Mononuclear cell (primary cell): ENCODE results near the gene DDX31. TPM values are rescaled to one million over a fixed set of nuclear protein-coding genes. Genes with fewer than 3 reads are reported as not detected.

Source experiments
- H3K27me3 ChIP-seq: 2 replicates; pipeline ENCODE4 v1.6.0; 2011; ENCODE audit warnings: low read length, control low read depth; ENCODE audit not compliant: insufficient read depth
- H3K4me1 ChIP-seq: 2 replicates; pipeline ENCODE4 v1.5.1; 2011; ENCODE audit warnings: mild to moderate bottlenecking, low read length, control low read depth; ENCODE audit not compliant: insufficient read depth
- H3K4me3 ChIP-seq: 2 replicates; pipeline ENCODE4 v1.5.1; 2011; ENCODE audit warnings: mild to moderate bottlenecking, low read length, moderate library complexity
- H3K9me3 ChIP-seq: 2 replicates; pipeline ENCODE4 v1.5.1; 2011; ENCODE audit warnings: low read depth, mild to moderate bottlenecking, control low read depth, low read length
- total RNA-seq: library from RNA; depleted of rRNA; stranded (reverse); fragments of >200 nt; gene quantifications from one replicate; pipeline ENCODE4 v1.2.3, GENCODE V29; 2012

Gene DDX31
- total RNA-seq, 1 donor: 10.3 TPM

DNA sequence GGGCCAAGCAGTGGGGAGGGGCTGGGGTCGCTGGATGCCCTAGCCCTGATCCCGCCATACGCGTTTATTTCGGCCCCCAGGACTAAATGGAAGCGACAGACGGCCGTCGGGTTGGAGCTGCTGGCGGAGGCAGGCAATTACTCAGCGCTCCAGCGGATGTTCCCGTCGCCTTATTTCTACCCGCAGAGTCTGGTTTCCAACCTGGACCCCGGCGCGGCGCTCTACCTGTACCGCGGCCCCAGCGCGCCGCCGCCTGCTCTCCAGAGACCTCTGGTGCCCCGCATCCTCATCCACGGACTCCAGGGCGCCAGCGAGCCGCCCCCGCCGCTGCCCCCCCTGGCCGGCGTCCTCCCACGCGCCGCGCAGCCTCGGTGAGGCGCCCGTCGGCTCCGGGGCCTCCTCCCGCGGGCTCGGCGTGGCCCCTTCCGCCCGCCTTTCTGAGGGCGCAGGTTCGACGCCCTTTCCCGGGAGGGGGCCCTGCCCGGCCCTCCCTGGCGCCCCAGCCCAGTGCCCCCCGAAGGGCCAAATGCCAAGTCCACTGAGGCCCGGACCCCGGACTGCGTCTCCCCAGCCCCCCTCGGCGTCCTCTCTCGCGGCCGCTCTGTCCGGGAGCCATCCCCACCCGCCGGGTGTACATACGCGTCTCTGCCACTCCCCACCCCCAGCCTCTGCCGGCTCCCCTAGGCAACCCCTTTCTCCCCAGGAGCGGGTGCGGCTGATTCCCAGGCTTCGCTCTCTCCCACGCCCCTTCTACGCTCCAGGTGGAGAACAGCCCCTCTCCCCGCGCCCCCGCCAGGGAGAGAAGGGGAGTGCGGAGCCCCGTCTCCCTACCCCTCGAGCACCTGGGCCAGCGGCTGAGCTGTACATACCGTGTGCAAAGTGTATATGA is 80.4 kb downstream of the DDX31 start:
- peaks cover 9% of the 10 kb centered on the region for H3K4me1 ChIP-seq
- peaks cover 70% of the 10 kb centered on the region for H3K27me3 ChIP-seq
- H3K9me3 ChIP-seq: no peaks in the 10 kb centered on the region
- no peak overlapping the region for H3K4me3 ChIP-seq

DNA sequence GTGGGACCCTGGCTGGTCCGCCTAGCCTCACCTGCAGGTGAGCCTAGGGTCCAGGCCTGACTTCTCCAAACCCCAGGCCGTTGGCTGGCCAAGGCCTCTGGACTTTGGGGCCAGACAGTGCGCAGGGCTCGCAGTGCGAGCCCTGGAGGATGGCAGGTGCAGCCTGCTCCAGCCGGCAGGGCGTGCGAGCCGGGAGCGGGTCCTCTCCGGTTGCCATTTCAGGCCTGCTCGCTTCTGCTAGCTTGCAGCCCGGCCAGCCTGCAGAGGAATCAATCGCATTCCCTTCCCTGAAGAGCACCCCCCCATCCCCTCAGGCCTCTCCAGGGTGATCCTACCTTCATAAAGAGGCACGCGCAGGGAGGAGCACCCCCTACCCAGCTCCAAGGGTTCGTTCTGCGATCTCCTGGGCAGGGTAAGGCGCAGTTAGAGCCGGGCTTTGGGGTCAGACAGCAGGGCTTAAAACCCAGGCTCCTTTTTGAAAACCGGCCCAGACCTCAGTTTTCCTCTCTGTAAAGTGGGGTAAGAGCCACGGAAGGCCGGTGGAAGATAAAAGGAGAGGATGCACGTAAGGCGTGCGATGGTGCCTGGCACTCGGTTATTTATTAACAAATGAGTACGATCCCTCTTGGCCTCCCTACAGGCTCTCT is 81.2 kb downstream of the DDX31 start:
- Histone ChIP-seq H3K27me3 (peaks cover 76% of the 10 kb centered on the region), H3K9me3 (no peaks in the 10 kb centered on the region), H3K4me1 (peaks cover 9% of the 10 kb centered on the region), H3K4me3 (no peak overlapping the region)

GRCh38 chr9:132588098-132588497 is 81.7 kb downstream of the DDX31 start:
- H3K27me3 ChIP-seq: peaks cover 82% of the 10 kb centered on the region
- no peak overlapping the region for H3K4me3 ChIP-seq
- H3K9me3 ChIP-seq: no peaks in the 10 kb centered on the region
- H3K4me1 ChIP-seq: peaks cover 9% of the 10 kb centered on the region

- no peak overlapping the region for H3K4me3 ChIP-seq
- H3K27me3 ChIP-seq: peaks cover 87% of the 10 kb centered on the region
- H3K9me3 ChIP-seq: no peaks in the 10 kb centered on the region
These were observed 82.2 kb downstream of the DDX31 start for GRCh38 chr9:132587592-132587955.

GRCh38 chr9:132586830-132587591 is 82.8 kb downstream of the DDX31 start:
- Histone ChIP-seq H3K4me1 (peaks cover 9% of the 10 kb centered on the region), H3K9me3 (no peaks in the 10 kb centered on the region), H3K27me3 (peaks cover 85% of the 10 kb centered on the region), H3K4me3 (no peak overlapping the region)

More at GRCh38 chr9:132587592-132587955, 82.2 kb downstream of the DDX31 start:
- H3K4me1 ChIP-seq: peaks cover 9% of the 10 kb centered on the region

DNA sequence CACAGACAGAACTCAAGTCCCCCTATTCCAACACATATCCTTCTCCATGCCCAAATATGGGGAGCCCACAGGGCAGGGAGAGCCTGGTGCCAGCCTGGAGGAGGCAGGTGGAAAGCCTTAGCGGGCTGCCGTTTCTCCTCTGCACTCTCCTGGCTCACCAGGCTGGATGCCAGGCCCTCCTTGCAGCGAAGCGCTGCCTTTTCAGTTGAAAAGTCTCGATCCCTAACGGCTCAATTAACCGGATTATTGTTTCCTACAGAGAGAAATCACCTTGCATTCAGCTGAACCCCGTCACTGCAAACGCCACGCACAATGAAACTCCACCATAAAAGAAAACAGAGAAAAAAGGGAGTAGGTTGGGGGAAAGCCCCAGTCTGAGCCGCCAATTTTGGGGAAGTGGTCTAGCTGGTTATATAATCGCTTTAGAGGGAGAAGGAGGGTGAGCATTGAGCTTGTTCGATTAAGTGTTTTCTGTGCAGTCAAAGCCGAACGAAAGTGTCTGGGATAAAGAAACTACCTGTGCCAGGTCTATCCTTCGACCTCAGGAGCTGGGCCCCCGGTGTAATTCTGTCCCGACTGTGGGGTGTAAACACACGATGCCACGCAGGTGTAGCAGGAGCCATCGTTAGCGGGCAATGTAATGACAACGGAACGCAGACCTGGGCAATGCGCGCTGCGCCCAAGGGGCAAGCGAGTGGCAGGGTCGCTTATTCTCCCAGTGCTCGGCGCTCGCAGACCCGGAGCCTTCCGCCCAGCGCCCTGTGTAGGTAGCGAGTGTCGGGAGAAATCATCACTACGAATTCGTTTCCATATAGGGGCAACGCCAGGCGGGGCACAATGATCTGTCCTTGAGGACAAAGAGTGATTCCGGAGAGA is 83.6 kb downstream of the DDX31 start:
- peaks cover 17% of the 10 kb centered on the region for H3K4me1 ChIP-seq
- no peaks in the 10 kb centered on the region for H3K9me3 ChIP-seq
- H3K27me3 ChIP-seq: peaks cover 85% of the 10 kb centered on the region
- no peak overlapping the region for H3K4me3 ChIP-seq

GRCh38 chr9:132584601-132585560 is 84.9 kb downstream of the DDX31 start:
- H3K4me1 ChIP-seq: peaks cover 19% of the 10 kb centered on the region
- H3K27me3 ChIP-seq: peaks cover 87% of the 10 kb centered on the region
- no peak overlapping the region for H3K4me3 ChIP-seq
- H3K9me3 ChIP-seq: no peaks in the 10 kb centered on the region

GRCh38 chr9:132583584-132584304 is 86.0 kb downstream of the DDX31 start:
- H3K9me3 ChIP-seq: no peaks in the 10 kb centered on the region
- peaks cover 19% of the 10 kb centered on the region for H3K4me1 ChIP-seq
- H3K27me3 ChIP-seq: peaks cover 91% of the 10 kb centered on the region
- H3K4me3 ChIP-seq: no peak overlapping the region

DNA sequence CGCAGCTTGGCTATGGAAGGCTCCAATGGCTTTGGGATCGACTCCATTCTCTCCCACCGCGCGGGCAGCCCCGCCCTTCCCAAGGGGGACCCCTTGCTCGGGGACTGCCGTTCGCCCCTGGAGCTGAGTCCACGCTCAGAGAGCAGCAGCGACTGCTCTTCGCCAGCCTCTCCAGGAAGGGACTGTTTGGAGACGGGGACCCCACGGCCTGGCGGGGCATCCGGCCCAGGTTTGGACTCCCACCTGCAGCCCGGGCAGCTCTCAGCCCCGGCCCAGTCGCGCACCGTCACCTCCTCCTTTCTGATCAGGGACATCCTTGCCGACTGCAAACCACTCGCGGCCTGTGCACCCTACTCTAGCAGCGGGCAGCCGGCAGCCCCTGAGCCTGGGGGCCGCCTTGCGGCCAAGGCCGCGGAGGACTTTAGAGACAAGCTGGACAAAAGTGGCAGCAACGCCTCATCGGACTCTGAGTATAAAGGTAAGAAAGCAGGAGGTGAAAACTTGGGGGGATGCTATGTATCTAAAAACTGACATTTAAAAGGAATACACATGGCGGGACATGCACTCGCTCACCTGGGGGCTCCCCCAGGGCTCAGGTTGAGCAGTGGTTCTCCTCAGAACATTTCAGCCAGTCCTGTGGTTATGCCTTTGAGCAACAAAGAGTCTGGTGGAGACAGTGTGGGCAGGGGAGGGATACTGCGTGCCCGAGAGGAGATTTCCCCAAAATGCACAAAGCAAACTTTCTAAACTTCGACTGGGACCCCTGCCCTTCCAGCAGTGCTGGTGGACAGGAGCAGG is 86.8 kb downstream of the DDX31 start:
- peaks cover 19% of the 10 kb centered on the region for H3K4me1 ChIP-seq
- no peaks in the 10 kb centered on the region for H3K9me3 ChIP-seq
- H3K4me3 ChIP-seq: no peak overlapping the region
- H3K27me3 ChIP-seq: peaks cover 91% of the 10 kb centered on the region

- Histone ChIP-seq H3K27me3 (peaks cover 91% of the 10 kb centered on the region), H3K4me1 (peaks cover 19% of the 10 kb centered on the region), H3K9me3 (no peaks in the 10 kb centered on the region), H3K4me3 (peak within 1 kb of the TSS; percentile 2)
These were observed 87.5 kb downstream of the DDX31 start, which contains the start of gene BARHL1 for GRCh38 chr9:132582276-132582785. Gene BARHL1 (plus strand): TSS chr9:132582606. CDS start chr9:132582798, 192 bp downstream.

GRCh38 chr9:132579427-132579798 is 90.4 kb downstream of the DDX31 start:
- Histone ChIP-seq H3K4me3 (no peak overlapping the region), H3K4me1 (peaks cover 10% of the 10 kb centered on the region), H3K27me3 (peaks cover 83% of the 10 kb centered on the region), H3K9me3 (no peaks in the 10 kb centered on the region)

- H3K4me1 ChIP-seq: peaks cover 10% of the 10 kb centered on the region
- H3K27me3 ChIP-seq: peaks cover 76% of the 10 kb centered on the region
- H3K4me3 ChIP-seq: no peak overlapping the region
- no peaks in the 10 kb centered on the region for H3K9me3 ChIP-seq
These were observed 91.3 kb downstream of the DDX31 start for GRCh38 chr9:132578367-132578932.
